Measurements from ENCODE around the gene NPTX2.

DNA sequence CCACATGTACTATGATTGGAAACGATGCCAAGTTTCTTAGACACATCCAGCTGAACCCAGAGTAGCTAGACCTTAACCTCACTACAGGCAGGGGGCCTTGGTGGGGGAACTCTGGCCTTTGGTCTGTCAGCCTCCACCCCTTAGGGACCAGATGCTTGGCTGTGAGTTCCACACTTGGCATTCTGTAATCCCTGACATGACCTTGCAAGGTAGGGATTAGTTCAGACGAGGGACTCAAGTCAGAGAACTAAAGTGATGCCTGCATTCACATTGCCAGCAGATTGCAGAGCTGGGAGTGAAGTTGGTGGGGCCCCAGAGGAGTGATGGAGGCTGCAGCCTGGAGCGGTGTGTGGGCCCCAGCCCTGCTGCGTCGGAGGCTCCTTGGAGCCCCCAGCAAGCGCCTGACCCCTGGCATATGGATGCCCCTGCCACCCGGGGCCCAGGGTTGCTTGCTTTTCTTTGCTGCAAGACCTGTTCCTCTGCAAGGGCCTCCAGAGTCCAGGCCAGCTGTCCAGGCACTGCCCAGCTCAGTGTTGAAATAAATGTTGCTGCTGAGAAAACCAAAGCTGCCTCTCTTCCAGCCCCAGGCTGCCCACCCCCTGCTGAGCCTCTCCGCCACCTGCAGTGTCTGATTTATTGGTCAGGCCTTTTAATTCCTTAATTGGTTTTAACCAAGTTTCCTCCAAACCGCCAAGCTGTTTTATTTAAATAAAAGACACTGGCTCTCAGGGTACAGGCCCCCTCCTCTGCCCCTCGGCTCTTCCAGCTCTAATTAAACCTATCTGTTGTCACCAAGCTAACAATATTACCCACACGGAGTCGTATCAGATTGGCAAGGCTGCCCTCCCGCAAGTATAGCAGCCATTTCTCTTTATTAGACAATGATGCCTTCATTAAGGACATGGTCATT lies 4.7 kb downstream of the NPTX2 start:
- TF ChIP-seq, protein P1, sequence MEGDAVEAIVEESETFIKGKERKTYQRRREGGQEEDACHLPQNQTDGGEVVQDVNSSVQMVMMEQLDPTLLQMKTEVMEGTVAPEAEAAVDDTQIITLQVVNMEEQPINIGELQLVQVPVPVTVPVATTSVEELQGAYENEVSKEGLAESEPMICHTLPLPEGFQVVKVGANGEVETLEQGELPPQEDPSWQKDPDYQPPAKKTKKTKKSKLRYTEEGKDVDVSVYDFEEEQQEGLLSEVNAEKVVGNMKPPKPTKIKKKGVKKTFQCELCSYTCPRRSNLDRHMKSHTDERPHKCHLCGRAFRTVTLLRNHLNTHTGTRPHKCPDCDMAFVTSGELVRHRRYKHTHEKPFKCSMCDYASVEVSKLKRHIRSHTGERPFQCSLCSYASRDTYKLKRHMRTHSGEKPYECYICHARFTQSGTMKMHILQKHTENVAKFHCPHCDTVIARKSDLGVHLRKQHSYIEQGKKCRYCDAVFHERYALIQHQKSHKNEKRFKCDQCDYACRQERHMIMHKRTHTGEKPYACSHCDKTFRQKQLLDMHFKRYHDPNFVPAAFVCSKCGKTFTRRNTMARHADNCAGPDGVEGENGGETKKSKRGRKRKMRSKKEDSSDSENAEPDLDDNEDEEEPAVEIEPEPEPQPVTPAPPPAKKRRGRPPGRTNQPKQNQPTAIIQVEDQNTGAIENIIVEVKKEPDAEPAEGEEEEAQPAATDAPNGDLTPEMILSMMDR (conservative IDR thresholded peaks at IDR 0.05; ENCODE audit: low read length), result no peak
- no peak for TF ChIP-seq EZH2phosphoT487 (IDR thresholded peaks at IDR 0.05; ENCODE audit: borderline replicate concordance, low read depth, low read length)

All from OCI-LY7 (cell line).